GF-D8 (cell line): ENCODE measurements around the gene GCC1.

Experiments used
- DNase-seq: peaks from one replicate; lab custom pipeline; 2025; lab: John Stamatoyannopoulos, UW

Gene GCC1

DNA sequence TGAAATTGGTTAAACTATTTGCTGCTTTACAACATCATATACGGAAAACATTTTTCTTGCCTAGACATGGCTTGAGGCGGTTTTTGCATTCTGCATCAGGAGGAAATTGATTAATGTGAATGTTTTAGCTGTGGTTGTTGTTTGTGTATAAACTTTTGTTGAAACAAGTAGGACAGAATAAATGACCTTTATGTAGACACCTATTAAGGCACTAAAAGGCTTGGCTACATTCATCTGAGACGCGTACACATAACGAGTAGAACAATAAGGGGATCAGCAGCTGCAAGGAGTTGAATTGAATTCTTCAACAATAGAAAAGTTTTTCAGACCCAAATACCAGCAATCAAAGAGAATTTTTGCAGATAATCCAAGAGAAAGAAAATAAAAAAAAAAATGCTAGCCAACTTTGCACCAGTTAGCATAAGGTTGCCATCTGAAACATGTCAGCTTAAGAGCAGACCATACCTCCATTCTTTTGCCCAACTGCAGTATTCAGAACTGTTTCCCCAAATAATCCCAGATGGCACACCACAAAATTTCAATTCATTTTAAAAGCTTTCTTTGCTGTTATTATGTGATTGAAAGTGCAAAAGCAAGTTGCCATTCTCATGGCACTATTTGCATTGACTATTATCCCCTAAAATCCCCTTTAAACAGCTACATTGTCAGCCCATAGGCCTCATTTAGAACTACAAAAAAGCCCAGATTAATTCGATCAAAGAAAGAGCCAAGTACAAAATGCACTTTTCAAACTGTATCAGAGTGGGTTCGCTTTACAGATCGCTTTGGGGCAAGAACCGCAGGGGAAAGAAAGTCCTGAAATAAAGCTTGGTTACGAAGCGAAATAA lies 49.6 kb downstream of the GCC1 start:
- no peak for DNase-seq

DNA sequence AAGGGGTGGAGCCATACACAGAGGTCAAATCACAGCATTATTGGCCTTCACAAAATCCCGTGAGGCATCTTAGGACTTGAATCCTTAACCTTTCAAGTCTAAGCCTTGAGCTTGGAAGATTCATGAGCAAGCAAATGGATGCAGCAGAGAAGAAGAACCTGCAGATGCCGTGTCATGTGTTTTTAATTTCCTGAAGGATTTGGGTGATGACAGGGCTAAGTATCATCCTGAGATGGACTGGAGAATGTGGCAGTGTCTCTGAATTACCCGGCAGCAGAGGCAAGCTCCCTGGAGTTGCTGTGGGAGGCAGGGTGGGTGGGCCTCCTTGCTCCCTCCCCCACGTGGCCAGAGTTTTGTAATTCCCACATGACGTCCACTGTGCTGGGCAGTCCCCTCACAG lies 50.8 kb downstream of the GCC1 start:
- DNase-seq = no peak

DNA sequence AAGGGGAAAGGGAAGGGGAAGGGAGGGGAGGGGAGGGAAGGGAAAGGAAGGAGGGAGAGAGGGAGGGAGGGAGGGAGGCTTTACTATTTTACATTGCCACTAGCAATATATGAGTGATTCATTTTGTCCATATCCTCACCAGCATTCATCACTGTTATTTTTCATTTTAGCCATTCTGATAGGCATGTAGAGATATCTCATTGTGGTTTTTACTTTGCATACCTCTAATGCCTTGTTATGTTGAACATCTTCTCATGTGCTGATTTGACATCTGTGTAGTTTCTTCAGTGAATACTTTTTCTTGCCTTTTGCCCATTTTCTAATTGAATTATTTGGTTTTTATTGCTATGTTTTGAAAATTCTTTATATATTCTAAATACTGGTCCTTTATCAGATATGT lies 52.7 kb downstream of the GCC1 start:
- no peak for DNase-seq

DNA sequence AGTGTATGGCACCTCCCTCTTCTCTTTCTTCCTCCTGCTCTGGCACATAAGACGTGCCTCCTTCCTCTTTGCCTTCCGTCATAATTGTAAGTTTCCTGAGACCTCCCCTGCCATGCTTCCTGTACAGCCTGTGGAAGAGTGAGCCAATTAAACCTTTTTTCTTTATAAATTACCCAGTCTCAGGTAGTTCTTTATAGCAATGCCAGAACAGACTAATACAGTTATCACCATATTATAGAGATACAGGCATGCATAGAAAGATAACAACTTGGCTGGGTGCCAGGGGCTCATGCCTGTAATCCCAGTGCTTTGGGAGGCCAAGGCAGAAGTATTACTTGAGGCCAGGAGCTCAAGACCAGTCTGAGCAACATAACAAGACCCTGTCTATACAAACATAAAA lies 53.2 kb downstream of the GCC1 start:
- DNase-seq = no peak
